SK-N-SH treated with all-trans-retinoic acid at 6 μM for 48 hours (cell line): ENCODE data around the gene GOLGA5.

Source experiments
- CREB5 ChIP-seq: fragments of 250-450 bp; sonication (Bioruptor Pico); IDR thresholded peaks from 2 replicates; pipeline ENCODE4 v1.5.1; 2020; ENCODE audit warnings: low read depth, mild to moderate bottlenecking, moderate library complexity
- ZNF565 ChIP-seq: fragments of 450-650 bp; formaldehyde crosslinking; conservative IDR thresholded peaks from 2 replicates; pipeline ENCODE4 v1.5.0; 2020; ENCODE audit warnings: low read depth, mild to moderate bottlenecking, moderate library complexity

GRCh38 chr14:92888896-92889295 lies 94.8 kb downstream of the GOLGA5 start:
- TF ChIP-seq ZNF565 (CRISPR knock-in tag) (no peak), CREB5 (no peak)
